NCI-H2081 treated with DMSO at 0.1 percent for 48 hours (cell line): ENCODE data around the gene NRXN3.

ENCODE experiments used
- DNase-seq: peaks from one replicate; lab custom pipeline; 2025; lab: John Stamatoyannopoulos, UW

NRXN3 gene

DNA sequence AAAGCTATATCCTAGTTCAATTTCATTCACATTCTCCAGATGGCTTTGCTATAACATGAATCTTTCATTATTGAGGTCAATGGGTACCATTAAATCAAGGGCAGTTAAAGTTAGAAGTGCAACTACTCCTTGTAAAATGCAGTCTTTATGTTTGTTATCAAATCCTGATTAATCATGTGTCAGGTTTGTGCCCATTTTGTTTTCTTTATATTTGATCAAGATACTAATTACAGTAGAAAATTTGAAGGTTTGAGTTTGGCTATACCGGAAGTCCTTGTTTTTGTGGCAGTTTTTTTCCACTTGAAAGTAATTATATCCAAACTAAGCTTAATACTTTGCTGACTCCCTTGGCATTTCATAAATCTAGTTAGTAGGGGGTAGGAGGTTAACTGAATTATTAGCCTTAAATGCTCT lies 1528.1 kb downstream of the NRXN3 start:
- no peak for DNase-seq

DNA sequence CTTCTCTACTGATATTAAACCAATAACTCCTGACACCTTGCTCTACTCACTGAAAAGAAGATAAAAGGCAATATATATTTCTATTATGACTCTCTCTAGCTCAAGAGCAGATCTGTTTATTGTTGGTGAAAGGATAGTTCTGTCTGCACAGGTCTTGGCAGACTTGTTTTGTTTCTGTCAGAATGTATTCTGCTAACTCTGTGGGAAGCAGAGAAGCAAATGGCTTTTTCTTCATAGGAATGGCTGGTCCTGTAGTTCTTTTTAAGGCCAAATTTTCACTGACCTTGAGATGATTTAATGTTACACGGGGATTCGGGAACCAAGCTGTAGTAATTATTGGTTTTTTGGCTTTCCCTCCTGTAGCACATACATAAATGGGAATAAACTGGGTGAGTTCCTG lies 1529.0 kb downstream of the NRXN3 start:
- no peak for DNase-seq

DNA sequence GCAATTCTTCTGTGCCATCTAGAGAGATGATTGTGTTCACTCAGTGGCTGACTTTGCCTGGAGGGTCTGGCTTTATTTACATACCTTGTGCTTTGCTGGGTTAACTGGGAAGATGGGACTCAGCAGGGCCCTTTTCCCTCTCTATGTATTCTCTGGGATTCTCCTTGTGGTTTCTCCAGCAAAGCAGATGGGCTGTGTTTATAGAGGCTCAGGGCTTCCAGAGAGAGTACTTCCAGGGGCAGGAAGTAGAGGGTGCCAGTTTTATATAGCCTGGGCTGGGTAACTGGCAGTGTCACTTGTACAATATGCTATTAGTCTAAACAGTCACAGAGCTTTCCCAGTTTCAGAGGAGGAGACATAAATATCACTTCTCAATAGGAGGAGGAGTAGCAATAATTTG lies 1531.2 kb downstream of the NRXN3 start:
- DNase-seq: no peak

DNA sequence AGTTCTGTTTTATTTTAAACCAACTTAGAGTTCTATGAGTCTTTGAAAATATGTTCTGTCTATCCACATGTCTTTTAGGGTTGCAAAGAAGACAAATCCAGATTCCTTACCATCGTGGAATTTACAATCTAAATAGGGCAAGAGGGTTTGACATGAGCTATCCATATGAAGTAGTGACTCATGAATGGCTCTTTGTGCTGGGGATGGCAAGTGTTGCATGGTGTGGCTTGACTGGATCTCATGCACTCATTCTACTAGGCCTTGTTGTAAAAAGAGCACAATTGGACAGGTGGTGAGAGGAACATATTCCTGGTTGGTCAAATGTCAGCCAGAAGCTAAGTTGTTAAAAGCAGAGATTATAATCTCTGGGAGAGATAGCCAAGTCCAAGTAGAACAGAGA lies 1532.0 kb downstream of the NRXN3 start:
- no peak for DNase-seq

DNA sequence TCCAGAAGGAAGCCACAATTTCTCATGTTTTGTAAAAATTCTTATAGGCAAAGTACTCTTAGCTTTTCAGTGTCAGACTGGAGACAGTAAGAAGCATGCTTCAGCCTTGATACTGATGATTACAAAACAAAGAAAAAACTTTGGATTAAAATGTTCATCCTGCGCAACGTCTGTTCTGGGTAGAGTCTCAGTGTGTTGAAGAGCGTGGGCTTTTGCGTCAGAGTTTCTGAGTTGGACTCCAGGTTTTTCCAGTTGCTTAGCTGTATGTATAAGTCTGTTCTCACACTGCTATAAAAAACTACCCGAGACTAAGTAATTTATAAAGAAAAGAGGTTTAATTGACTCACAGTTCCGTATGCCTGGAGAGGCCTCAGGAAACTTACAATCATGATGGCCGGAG lies 1533.0 kb downstream of the NRXN3 start:
- no peak for DNase-seq

DNA sequence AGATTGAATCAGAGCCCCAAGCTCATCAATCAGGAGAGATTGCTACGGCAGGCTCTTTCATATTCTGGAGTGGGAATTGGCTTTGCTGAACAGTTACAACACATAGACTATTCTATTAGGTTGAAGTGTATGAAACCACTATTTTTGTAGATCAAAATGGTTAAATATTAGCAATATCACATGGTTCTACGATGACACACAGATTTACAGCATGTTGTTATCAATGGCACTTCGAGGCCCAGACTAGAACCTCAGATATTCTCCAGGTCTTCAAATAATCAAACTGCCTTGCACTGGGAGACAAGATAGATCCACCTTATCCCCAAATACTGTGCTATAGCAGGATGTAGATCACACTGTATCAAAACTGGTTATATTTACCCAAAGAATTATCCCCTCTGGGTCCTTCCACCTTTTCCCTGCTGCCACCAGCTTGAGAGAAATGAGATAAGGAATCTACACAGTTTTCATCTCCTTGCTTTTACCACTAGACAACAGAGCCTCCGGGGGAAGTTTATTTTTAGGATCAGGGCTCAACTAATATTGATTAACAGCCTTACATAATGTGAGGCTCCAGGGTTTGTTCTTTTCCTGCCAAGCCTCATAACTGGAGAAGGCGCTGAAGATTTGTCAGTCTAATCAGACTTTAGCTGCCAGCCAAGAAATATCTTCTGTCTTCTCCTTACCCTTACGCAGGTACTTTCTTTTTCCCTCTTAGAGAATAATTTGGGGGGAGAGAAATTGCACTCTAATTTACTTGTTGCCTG lies 1534.1 kb downstream of the NRXN3 start:
- no peak for DNase-seq

DNA sequence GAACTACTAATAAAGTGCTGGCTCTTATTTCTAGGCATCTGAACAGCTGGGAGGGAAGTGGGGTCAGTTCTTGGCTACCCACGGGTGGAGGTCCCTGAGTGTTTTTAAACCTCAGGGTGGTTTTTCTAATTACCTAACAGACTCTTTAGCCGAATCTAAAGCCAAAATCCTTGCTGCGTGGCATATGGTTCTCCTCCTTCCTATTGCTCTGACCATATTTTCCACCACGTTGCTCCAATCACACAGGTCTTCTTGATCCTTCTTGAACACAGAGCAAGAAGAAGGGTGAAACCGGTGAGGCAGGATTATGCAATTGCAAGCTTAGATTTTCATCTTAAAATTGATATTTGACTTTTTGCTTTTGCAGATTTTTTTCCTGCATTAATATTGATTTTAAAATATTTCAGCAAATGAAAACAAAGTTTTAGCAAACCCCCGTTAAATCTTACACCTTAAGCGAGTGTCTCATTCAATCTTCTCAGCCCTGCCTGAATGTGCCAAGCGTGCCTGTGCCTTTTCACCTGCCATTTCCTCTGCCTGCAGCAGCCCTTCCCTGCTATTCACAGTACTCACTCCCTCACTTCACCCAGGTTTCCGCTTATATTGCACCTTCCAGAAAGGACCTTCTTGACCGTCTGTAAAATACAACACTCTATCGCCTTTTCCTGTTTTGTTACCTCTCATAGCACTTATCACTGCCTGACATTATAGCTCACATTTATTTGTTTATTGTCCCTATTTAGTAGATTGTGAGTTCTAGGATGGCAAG lies 1535.1 kb downstream of the NRXN3 start:
- no peak for DNase-seq

DNA sequence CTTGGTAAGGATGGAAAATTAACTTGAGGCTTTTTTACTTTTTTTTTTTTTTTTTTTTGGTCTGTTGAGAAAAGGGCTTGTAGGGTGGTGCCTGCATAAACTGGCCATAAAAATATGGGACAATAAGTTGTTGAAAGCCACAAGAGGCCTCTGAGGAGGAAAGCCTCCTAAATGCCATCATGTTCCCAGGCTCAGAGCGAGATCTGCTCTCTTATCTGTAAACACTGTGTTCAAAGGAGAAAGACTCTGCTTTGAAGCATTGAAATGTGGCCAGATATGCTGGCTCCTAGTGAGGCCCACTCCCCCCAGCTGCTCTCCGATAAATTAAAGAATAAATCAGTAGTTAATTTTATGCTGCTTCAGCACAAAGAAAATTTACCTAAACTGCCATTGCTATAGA lies 1536.2 kb downstream of the NRXN3 start:
- DNase-seq: no peak

DNA sequence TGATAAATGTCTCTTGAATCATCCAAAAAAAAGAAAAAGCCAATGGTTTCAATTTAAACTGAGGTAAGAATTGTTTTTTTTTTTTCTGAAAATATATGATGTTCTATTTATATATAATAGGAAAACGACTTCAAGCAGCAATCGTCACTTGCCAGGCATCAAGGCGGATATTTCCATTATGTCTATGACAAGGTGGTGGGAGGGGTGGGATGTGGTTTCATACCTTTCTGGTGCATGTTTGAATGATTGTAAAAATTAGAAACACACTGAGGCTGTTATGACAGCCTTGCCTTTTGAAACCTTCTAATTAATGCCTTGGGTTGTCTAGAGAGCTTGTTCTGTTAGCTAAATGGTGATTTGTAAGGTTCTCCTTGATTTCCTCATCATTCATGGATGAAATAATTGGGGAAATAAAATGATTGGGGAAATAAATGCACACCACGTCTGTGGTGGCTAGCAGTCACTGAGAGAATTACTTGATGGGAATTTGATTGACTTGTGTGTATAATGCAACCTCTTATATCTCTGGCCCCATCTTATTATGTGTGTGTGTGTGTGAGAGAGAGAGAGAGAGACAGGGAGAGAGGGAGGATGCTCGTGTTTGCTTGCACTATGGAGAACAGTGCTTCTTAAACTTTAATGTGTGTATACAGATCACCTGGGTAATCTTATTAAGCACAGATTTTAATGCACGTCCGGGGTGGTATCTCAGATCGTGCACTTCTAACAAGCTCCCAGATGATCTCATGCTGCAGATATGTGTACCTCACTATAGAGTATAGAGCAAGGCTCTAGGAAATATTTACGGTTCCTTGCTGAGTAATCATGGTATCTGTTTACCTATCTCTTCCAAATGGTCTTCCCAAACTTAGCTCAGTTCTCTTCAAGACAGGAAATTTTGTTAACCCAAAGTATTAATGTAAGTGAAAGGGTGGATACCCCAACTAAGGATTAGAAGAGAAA lies 1538.5 kb downstream of the NRXN3 start:
- DNase-seq: no peak

DNA sequence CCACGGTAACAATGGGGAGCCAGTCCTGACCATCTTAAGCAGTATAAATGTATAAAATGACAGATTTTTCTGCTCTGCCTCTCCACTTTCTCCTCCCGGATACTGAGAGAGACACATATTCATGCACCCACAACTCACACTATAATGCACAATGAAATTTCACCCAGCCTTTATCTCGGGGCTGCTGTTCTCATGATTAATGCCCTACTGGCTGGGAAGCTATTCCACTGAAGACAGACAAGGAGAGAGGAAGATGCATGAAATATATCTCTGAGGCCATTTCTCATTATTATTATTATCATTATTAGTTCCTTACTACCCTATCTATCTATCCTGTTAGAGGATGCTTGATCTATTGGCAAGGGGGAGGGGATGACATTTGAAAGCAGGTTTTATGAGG lies 1539.4 kb downstream of the NRXN3 start:
- no peak for DNase-seq

DNA sequence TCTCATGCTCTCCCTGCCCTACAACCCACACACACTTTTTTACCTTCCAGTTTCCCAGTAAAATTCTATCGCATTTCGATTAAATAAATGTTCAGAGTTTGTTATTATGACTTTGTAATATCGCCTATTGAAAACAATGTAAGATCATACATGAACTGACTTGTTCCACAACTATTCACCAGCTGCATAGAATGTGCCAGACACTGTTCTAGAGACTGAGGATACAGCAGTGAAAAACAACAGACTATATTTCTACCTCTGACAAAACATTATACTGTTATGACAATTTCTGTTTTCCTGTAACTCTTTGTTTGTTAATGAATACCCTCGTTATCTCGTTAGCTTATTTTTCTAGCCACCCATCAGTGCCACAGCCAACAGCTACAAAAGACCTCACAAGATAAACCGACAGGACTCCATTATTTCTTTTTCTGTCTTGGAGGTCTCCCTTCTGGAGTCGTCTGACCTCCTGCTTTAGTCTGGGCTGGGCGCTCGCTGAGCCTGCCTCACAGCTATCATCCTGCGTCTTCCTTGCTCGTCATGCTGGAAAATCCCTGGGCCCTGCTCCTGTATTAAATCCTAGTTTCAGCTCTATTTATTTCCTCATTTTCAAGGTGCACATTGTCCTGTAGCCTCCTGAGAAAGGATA lies 1542.3 kb downstream of the NRXN3 start:
- DNase-seq: no peak

DNA sequence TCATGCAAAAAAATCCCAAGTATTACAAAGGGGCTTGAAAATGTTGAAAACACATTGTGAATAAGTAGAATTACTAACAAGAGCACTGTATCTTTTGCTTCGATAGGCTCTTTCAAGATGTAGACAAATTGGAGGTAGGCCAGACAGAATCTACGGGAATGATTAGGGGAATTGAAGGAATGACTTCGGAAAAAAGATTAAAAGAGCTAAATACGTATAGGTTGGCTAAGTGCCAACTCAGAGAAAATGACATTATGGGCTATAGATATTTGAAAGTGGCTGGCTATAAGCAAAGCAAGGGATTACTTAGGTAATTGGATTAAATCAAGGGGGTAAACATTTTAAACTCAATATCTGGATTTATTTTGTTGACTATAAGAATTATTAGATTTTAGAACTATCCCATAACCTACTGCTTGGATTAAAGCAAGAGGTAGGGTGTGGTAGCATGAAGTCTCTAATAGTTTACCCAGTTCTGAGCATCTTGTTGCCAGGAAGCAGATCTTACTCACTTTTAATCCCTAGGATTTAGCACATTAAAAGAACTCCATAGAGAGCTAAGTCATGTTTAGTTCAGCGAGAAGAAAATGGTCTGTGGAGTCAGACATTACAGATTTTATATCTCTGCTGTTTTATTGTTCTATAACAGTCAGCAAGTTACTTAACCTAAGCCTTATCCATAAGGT lies 1551.4 kb downstream of the NRXN3 start:
- no peak for DNase-seq

DNA sequence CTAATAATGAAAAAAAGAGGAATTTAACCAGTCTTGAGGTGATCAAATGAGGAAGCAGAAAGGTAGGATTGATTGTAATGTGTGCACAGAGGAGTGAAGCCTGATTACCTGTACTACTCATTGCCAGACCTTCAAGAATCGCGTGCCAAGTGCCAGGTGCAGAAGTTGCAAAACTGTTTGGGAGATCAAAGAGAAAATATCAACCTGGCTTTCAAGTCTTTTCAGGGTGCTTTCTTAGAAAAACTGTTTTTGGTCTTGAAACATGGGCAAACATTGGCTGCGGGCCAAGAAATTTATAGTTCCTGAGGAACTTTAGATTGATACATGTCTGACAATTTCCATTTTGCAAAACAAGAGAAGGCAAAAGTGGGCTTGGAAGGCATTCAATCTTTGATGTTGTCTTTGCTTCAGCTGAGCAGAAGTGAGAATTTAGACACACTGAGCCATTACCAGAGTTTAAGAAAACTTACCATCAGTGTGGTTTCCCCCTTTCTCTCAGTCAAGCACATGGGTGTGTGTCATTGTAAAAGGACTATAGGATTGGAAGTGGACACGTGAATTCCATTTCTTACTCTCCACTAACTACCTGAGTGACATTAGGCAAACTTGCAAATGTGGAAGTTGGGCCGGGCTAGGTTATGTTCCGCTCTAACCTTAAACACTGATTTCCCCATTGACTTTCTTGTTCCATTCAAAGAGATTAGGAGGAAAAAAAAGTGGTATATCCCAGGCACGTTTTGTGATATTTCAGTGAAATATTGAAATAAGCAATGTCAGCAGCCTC lies 1555.0 kb downstream of the NRXN3 start:
- no peak for DNase-seq

DNA sequence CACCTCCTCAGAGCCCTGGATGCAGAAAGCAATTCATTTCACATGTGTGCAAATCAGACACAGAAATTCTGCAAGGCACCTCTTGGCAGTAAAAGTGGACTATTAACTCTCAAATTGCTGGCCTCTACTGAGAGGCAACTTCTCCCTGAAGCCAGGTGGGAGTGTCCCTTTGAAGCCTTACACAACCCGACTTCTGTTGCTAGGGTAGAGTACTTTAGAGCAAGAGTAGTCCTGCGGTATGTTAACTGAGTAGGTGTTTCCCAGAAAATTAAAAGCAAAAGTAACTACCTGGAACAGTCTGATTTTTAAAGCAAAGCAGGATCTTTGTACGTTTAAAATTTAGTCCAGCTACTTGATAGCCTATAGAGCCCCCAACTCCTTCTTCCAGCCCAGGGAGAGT lies 1557.7 kb downstream of the NRXN3 start:
- DNase-seq: no peak

DNA sequence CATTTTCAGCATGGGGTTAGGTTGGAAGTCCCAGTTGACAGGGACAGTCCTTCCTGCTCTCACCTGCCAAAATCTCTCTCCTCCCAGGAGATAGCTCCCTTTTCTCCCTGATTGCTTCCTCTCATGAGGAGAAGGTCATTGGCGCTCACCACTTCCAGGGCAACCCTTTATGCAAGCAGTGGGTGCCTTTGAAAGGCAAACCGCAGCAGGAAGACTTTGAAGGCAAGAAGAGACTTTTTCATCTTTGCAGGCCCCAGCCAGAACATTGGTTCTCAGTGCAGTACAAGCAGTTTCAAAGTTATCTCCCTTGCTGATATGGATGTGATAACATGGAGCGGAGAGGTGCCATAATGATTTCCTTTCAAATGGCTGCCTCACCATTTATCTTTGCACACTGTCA lies 1558.2 kb downstream of the NRXN3 start:
- no peak for DNase-seq

DNA sequence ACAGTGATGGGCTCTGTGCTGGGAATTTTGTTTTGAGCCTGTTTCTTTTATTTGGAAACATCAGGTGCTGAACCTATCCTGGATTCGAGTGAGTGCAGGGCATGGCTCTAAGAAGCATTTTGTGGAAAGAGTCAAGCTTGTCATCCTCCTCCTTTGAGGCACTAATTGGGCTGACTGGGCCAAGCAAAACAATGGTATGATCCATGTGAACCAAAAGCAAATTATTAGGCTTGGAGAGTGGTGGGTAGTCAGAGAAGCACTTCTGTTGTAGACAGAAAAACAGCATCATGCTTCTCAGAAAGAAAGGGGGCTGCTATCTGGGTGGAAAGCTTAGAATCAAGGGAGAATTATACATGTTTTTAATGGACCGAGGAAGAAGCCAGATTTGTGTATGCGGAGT lies 1559.6 kb downstream of the NRXN3 start:
- no peak for DNase-seq

DNA sequence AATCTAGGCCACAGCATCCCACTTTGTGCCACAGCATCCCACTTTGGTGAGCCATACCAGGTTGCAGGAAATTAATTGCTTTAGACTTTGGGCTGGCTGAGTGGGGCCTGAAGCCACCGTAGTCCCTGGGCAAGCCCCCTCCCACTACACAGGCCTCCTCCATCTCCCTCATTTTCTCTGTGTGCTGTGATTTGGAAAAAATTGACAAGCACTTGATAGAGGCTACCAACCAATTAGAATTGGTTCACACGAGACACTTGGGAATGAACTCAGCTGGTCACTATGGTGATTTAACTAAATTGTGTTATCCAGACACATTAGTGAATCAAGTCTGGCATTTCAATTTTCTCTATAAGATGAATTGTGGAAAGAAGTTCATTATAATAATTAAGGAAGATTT lies 1560.0 kb downstream of the NRXN3 start:
- no peak for DNase-seq

DNA sequence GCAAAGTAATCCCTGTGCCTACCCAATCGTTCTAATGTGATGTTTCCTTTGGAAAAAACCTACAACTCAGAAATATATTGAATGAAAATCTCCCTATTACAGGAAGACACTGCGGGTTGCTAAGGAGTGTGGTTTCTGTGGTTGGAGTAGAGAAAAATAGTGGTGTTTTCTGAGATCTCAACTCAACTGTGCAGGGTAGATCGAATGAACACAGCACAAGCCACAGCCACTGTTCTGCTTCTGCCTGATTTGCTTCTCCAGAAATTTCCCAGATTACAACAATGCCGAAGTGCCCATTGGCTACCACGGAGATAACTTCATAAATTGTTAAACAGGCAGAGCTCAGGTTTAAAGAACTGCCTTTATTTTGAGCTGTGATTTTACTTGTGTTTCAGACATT lies 1560.8 kb downstream of the NRXN3 start:
- DNase-seq: no peak

DNA sequence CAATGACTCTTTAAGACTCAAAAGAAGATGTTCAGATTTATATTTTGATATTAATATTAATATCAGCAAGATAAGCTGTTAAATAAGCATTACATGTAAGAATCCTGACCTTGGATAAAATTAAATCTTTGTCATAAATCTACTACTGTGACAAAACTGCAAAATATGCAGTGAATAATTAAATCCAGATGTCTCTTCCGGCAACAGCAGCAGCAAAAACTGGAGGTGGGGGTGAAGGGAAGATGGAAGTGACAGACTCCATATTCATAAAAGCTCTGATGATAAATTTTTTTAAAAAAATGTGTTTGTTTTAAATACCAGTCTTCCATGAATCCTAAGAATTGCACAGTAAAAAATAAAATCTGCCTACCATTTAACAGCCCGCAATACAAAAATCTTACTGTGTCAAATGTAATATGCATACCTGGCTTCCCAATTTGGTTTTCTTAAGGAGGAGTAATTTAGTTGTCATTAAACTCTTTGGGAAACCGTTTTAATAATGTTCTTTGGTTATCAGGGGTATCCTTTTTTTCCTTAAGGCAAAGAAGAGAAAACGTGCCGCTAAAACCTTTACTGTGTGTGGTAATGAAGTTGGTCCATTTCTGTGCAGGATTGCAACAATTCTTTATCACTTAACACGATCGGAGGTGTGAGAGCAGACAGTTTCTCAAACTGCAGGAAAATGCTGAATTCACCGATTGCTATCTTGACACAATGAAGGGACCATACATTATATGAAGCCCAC lies 1562.9 kb downstream of the NRXN3 start:
- no peak for DNase-seq

DNA sequence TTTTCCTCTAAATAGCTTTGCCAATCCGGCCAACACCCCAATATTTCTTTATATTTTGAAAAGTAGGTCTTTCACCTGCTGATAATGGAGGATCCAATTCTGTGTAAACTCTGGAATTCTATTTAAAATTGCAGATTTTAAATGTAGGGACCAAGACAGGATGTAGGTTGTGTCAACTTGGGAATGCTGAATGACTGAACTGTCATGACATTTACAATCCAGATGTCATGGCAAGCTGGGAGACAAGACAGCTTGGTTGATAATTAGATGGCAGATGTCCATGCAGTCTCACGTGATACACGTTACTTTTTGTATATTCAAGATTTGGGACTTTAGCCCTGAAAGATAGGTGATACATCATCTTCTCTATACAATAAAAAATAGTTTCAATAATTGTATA lies 1564.0 kb downstream of the NRXN3 start:
- DNase-seq: no peak
